ENCODE measurements around the gene RNF115.

DNA sequence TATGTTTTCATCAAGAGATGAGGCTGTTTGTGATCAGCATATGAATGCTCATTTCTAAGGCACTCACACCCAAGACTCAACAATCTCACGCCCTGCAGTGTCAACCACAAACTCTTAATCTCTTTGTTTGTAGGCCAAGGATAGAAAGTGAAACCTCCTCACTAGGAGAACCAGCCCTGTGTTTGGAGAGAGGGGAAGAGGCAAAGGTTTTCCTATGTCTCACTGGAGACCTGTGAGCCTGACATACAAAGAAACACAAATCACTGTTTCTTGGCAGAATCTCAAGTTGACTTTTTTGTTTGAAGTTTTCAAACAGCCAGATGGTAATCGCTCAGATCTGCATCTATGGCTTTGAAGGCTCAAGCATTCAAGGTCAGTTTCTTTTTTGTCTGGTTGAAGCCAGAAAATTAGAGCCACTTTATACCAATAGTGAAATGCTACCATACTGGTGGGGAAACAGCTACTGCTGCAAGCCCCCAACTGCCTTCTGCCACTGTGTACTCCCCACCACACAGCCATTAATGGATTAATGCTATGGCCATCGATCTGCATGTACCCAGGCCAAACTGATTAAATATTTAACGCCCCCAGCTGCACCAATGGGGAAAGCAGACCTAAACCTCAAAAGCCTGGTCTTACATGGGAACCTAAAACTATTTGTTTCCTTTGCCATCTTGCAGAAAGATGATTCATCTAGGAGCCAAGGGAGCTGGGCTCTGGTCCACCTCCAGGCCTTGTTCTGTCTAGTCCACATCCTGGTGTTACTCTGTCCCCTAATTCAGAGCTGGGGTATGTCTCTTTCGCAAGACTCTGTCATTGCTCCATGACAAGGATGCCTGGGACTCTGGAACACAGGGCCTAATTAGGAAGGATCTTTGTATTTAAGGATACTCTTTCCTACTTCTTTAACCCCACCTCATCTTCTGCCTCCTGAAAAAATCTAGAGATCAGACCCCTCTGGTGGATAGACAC is 133.0 kb downstream of the RNF115 start:
- TF ChIP-seq, protein P1, sequence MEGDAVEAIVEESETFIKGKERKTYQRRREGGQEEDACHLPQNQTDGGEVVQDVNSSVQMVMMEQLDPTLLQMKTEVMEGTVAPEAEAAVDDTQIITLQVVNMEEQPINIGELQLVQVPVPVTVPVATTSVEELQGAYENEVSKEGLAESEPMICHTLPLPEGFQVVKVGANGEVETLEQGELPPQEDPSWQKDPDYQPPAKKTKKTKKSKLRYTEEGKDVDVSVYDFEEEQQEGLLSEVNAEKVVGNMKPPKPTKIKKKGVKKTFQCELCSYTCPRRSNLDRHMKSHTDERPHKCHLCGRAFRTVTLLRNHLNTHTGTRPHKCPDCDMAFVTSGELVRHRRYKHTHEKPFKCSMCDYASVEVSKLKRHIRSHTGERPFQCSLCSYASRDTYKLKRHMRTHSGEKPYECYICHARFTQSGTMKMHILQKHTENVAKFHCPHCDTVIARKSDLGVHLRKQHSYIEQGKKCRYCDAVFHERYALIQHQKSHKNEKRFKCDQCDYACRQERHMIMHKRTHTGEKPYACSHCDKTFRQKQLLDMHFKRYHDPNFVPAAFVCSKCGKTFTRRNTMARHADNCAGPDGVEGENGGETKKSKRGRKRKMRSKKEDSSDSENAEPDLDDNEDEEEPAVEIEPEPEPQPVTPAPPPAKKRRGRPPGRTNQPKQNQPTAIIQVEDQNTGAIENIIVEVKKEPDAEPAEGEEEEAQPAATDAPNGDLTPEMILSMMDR (IDR thresholded peaks at IDR 0.05), result no peak
- TF ChIP-seq POLR2A (IDR thresholded peaks at IDR 0.05), result no peak
